Airway epithelial cell (primary cell): ENCODE results near the gene ZFX. TPM values are rescaled to one million over a fixed set of nuclear protein-coding genes. Genes with fewer than 3 reads are reported as not detected.

ENCODE experiments used
- total RNA-seq: library from RNA; depleted of rRNA; stranded (reverse); fragments of >200 nt; gene quantifications from 2 replicates; pipeline ENCODE4 v1.2.3, GENCODE V29; 2015

The ZFX gene
- 23.1 and 49.7 TPM in 2 replicates for total RNA-seq

DNA sequence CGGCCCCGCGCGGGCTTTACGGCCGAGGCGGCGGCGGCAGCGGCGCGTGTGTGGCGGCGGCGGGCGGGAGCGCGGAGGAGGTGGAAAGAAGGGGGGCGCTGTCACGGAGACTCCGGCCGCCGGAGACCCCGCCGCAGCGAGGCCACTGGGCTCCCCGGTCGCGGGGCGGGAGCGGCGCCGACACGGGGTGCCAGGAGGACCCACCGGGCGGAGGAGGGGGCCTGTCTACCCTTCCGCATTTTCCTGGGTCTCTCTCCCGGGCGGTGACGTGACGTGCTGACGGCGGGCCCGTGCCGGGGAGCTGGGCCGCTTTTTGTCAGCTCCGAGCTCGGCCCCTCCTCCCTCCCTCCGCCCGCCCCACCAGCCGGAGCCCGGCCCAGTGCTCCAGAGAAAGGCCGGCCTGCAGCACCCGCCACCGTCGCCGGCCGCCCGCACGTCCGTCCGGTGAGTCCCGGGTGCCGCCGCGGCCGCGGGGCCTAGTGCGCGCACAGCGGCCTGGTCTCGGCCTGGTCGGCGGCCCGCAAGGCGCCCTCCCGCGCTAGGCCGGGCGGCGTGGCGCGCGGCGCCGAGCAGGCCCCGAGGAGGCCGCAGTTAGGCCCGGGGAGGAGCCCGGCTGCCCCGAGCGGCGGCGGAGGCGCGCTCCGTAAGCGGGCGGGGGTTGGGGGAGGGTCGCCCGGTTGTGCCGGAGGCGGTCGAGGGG, at the start of gene ZFX:
Gene ZFX, plus strand, starts transcription at position 379 of the 700 bp plus-strand sequence. CDS start 23,014 bp downstream, outside the sequence.

Other genes with a start within 250 kb of the ZFX start
- gene APOO, start 241.8 kb upstream of the ZFX start, total RNA-seq, result 19.7 and 20.5 TPM in 2 replicates
- gene CXorf58, start 241.7 kb upstream of the ZFX start, total RNA-seq, result not detected in 2 replicates
- gene KLHL15, start 122.5 kb upstream of the ZFX start, total RNA-seq, result 2.9 and 4.0 TPM in 2 replicates
- gene EIF2S3, start 94.8 kb upstream of the ZFX start, total RNA-seq, result 166 and 241 TPM in 2 replicates
- gene SUPT20HL2, start 164.3 kb downstream of the ZFX start, total RNA-seq, result not detected in 2 replicates
- gene SUPT20HL1, start 210.9 kb downstream of the ZFX start, total RNA-seq, result not detected in 2 replicates